ENCODE measurements around the gene CACNA1B.

Gene CACNA1B

GRCh38 chr9:137986268-137987099 is 108.9 kb downstream of the CACNA1B start:
- DNase-seq (ENCODE audit: low read depth in 2 of 2), result no peak

- no peak for DNase-seq (ENCODE audit: low read depth in 2 of 2)
Observed at GRCh38 chr9:137987244-137988030, 109.9 kb downstream of the CACNA1B start.

- no peak for DNase-seq (ENCODE audit: low read depth in 2 of 2)
Observed at GRCh38 chr9:137988051-137988450, 110.5 kb downstream of the CACNA1B start.

- no peak for DNase-seq (ENCODE audit: low read depth in 2 of 2)
Observed at GRCh38 chr9:137988701-137989100, 111.1 kb downstream of the CACNA1B start.

- DNase-seq (ENCODE audit: low read depth in 2 of 2), result no peak
Observed at GRCh38 chr9:137989156-137989555, 111.6 kb downstream of the CACNA1B start.

- DNase-seq (ENCODE audit: low read depth in 2 of 2), result no peak
Observed at GRCh38 chr9:137989999-137990715, 112.6 kb downstream of the CACNA1B start.

- DNase-seq (ENCODE audit: low read depth in 2 of 2), result no peak
Observed at GRCh38 chr9:138003485-138004190, 126.1 kb downstream of the CACNA1B start.

GRCh38 chr9:138006576-138007233 is 129.1 kb downstream of the CACNA1B start:
- DNase-seq (ENCODE audit: low read depth in 2 of 2), result no peak

GRCh38 chr9:138007566-138007917 is 130.0 kb downstream of the CACNA1B start:
- DNase-seq (ENCODE audit: low read depth in 2 of 2), result no peak

GRCh38 chr9:138007918-138008841 is 130.6 kb downstream of the CACNA1B start:
- DNase-seq (ENCODE audit: low read depth in 2 of 2), result no peak

GRCh38 chr9:138009016-138009802 is 131.6 kb downstream of the CACNA1B start:
- no peak for DNase-seq (ENCODE audit: low read depth in 2 of 2)

GRCh38 chr9:138009803-138010690 is 132.5 kb downstream of the CACNA1B start:
- DNase-seq (ENCODE audit: low read depth in 2 of 2), result no peak

- no peak for DNase-seq (ENCODE audit: low read depth in 2 of 2)
Observed at GRCh38 chr9:138010861-138011260, 133.3 kb downstream of the CACNA1B start.

- DNase-seq (ENCODE audit: low read depth in 2 of 2), result no peak
Observed at GRCh38 chr9:138011951-138012500, 134.4 kb downstream of the CACNA1B start.

- DNase-seq (ENCODE audit: low read depth in 2 of 2), result no peak
Observed at GRCh38 chr9:138013273-138013672, 135.7 kb downstream of the CACNA1B start.

- DNase-seq (ENCODE audit: low read depth in 2 of 2), result no peak
Observed at GRCh38 chr9:138013836-138014562, 136.4 kb downstream of the CACNA1B start.

GRCh38 chr9:138014563-138014945 is 137.0 kb downstream of the CACNA1B start:
- no peak for DNase-seq (ENCODE audit: low read depth in 2 of 2)

Measured in stimulated activated CD8-positive, alpha-beta memory T cell treated with anti-CD3 and anti-CD28 coated beads, Interleukin-15, amount 100 ng/mL, for 48 hours (primary cell).